Activated CD8-positive, alpha-beta memory T cell treated with anti-CD3 and anti-CD28 coated beads for 36 hours (primary cell): ENCODE results near the gene PKM. TPM values are rescaled to one million over a fixed set of nuclear protein-coding genes. Genes with fewer than 3 reads are reported as not detected.

Source experiments
- CTCF ChIA-PET: fragments of 350-600 bp; sonication (Branson Sonifier 250); formaldehyde crosslinking; loops from one replicate; lab custom pipeline; 2021; ENCODE audit warnings: antibody characterized with exemption; lab: Charles Lee
- POLR2A ChIA-PET: fragments of 350-600 bp; sonication (Branson Sonifier 250); formaldehyde crosslinking; loops from one replicate; lab custom pipeline; 2021; ENCODE audit warnings: antibody characterized with exemption; lab: Charles Lee
- total RNA-seq, 2 experiments: library from RNA; stranded (reverse); gene quantifications; one replicate each; pipeline ENCODE4 v1.2.3, GENCODE V29; 2021

The PKM gene
- total RNA-seq, 2 experiments from 2014 or later, result 2,552 to 2,669 TPM

DNA sequence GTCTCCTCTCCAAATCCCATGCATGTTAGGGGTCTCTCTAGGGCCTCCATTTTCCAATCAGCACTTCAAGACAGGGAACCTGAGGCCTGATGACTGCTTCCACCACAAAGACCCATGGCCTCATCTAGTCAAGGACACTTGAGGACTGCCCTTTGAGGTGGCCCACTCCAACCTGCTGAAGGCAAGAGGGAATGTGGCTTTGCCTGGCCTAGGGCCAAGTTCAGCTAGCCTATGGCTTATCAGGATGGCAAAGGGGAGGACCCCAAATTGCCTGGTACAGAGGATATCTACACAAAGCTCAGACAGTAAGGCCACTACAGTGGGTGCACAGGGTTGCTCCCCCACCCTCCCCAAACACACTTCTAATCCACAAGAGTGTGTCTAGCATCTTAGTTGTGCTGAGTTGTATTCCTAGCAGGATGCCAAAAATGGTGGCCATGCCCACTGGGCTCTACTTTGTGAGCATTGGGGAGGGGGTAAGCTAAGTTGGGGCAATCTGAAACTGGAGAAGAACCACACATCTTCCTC lies 23.4 kb downstream of the PKM start:
- ChIA-PET CTCF (interaction anchor here (0.7 to 1.0 kb wide), 2 partner anchors 9 to 20 kb away, joined by 3 read pairs; no protein-coding TSS in a partner anchor), POLR2A (interaction anchor here (0.8 to 1.4 kb wide), 2 partner anchors 9 to 19 kb away, joined by 3 to 6 read pairs; no protein-coding TSS in a partner anchor)

DNA sequence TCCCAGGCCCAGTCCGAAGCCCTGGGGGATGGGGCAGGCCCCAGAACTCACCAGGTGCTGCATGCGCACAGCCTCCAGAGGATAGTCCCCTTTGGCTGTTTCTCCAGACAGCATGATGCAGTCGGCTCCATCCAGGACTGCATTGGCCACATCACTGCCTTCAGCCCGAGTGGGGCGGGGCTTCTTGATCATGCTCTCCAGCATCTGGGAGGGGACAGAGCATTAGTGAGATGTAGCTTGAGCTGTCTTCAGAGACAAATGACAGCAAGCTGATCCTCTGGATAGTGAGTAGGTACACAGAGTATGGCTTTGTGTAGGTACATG lies 24.4 kb downstream of the PKM start:
- ChIA-PET CTCF (interaction anchor here (1.1 kb wide), 1 partner anchor 20 kb away, joined by 3 read pairs; no protein-coding TSS in a partner anchor), POLR2A (interaction anchor here (0.8 to 1.1 kb wide), 3 partner anchors 12 to 20 kb away, joined by 3 to 4 read pairs (median 4); no protein-coding TSS in a partner anchor)

GRCh38 chr15:72205896-72206676 lies 24.9 kb downstream of the PKM start:
- CTCF ChIA-PET, result interaction anchor here (1.1 to 1.3 kb wide), 2 partner anchors 10 to 21 kb away, joined by 3 to 5 read pairs; no protein-coding TSS in a partner anchor
- POLR2A ChIA-PET, result interaction anchor here (0.8 to 1.1 kb wide), 5 partner anchors 13 to 21 kb away, joined by 3 to 4 read pairs (median 3); no protein-coding TSS in a partner anchor

- ChIA-PET CTCF (interaction anchor here (1.3 kb wide), 1 partner anchor 11 kb away, joined by 5 read pairs; no protein-coding TSS in a partner anchor), POLR2A (interaction anchor here (0.7 to 1.1 kb wide), 4 partner anchors 15 to 109 kb away, joined by 3 to 5 read pairs (median 3); no protein-coding TSS in a partner anchor)
Observed at GRCh38 chr15:72205273-72205672, 25.7 kb downstream of the PKM start.

DNA sequence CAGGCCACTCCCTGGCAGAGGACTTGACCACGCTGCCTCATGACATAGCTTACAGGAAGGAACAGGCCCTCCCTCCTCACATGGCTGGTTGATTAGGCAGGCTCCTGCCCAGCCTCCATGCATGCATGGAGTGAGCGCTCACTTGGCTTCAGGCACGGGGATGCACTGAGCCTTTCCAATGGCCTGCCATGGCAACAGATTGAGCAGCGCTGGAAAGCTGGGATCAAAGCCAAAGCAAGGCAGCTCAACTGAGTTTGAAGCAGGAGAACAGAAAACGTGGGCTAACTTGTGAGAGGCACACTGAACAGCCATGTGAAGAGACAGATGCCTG lies 27.5 kb downstream of the PKM start:
- CTCF ChIA-PET, result no interaction called here
- POLR2A ChIA-PET, result interaction anchor here (0.7 to 1.2 kb wide), 2 partner anchors 24 to 27 kb away, joined by 3 to 4 read pairs; partner anchors contain the start of gene PKM

DNA sequence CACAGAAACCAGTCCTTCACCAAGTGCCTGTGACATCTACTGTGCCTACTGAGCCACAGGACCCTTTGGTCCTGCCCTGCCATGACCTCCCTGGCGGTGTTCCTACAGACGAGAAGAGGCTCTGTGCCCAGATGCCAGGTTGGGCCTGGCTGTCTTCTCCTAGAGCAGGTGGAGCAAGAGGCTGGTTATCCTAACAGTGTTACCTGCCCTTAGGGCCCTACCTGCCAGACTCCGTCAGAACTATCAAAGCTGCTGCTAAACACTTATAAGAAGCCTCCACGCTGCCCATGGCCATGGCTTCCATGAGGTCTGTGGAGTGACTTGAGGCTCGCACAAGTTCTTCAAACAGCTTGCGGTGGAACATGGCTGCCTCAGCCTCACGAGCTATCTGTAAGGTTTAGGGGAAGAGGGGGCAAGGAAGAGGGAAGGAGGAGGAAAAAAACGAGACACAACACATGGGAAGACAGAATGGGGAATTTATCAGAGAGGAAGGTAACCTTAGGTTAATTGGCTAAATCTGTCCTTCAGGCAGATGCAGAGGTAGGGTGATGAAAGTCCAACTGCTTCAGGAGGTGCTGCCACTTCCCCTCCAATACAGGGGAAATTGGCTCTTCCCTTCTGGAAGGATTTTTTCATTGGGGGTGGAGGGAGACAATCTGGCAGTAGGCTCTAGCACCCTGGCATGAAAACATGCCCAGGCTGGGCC lies 28.0 kb downstream of the PKM start:
- ChIA-PET POLR2A (interaction anchor here (0.7 to 1.2 kb wide), 2 partner anchors 24 to 28 kb away, joined by 3 to 4 read pairs; partner anchors contain the start of gene PKM), CTCF (interaction anchor here (0.9 kb wide), 1 partner anchor 18 kb away, joined by 3 read pairs; no protein-coding TSS in a partner anchor)

GRCh38 chr15:72202302-72202701 lies 28.7 kb downstream of the PKM start:
- CTCF ChIA-PET, result interaction anchor here (0.9 kb wide), 1 partner anchor 19 kb away, joined by 3 read pairs; no protein-coding TSS in a partner anchor
- POLR2A ChIA-PET, result interaction anchor here (1.2 kb wide), 1 partner anchor 29 kb away, joined by 4 read pairs; the partner anchor contains the start of gene PKM

GRCh38 chr15:72201391-72201921 lies 29.5 kb downstream of the PKM start:
- ChIA-PET CTCF (interaction anchor here (0.5 to 2.7 kb wide), 4 partner anchors 9 to 26 kb away, joined by 3 to 8 read pairs (median 4); no protein-coding TSS in a partner anchor), POLR2A (no interaction called here)

DNA sequence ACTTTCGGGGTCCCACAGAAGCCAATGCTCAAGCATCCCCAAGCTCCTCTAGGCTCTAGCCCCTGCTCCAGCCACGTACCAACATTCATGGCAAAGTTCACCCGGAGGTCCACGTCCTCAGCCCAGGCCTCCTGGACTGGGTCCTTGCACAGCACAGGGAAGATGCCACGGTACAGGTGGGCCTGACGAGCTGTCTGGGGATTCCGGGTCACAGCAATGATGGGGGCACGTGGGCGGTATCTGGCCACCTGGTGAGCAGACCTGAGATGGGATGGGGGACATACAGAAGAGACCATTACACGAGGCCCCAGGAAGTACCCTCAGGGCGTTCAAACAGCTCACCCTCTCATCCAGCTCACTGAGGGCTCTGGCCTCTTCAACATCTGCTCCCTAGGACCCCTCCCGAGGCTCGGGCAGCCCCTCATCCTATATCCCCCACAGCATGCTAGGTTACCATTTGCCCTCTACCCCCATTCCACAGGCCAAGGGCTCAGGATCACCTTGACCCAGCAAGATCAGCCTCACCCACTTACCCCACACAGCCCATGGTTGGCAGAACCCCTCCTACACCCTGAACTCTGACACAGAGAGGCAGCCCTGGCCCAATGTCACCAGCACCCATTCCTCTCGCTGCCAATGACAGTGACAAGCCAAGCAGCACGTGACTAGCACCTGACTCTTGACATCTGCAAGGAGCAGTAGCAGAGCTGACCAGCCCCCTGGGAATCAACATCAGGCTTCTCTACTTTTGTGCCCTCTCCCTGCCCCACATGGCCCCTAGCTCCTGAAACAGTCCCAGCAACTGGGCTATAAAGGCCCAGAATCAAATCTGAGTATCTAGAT lies 30.4 kb downstream of the PKM start:
- ChIA-PET POLR2A (interaction anchor here (0.8 kb wide), 1 partner anchor 63 kb away, joined by 3 read pairs; no protein-coding TSS in a partner anchor), CTCF (interaction anchor here (0.7 to 2.7 kb wide), 6 partner anchors 10 to 74 kb away, joined by 3 to 8 read pairs (median 4); no protein-coding TSS in a partner anchor)

- ChIA-PET POLR2A (interaction anchor here (0.7 to 0.8 kb wide), 2 partner anchors 64 to 431 kb away, joined by 3 read pairs; no protein-coding TSS in a partner anchor), CTCF (interaction anchor here (0.8 to 2.7 kb wide), 7 partner anchors 9 to 75 kb away, joined by 3 to 8 read pairs (median 4); no protein-coding TSS in a partner anchor)
Observed at GRCh38 chr15:72199721-72200212, 31.2 kb downstream of the PKM start.

GRCh38 chr15:72199205-72199515 lies 31.8 kb downstream of the PKM start:
- ChIA-PET CTCF (interaction anchor here (0.7 to 2.7 kb wide), 5 partner anchors 9 to 38 kb away, joined by 3 to 8 read pairs (median 3); no protein-coding TSS in a partner anchor), POLR2A (interaction anchor here (1.5 kb wide), 1 partner anchor 32 kb away, joined by 5 read pairs; the partner anchor contains the start of gene PKM)

- CTCF ChIA-PET, result interaction anchor here (0.7 to 2.7 kb wide), 6 partner anchors 10 to 32 kb away, joined by 3 to 8 read pairs (median 6); no protein-coding TSS in a partner anchor
Observed at GRCh38 chr15:72198356-72199204, 32.4 kb downstream of the PKM start.

GRCh38 chr15:72197460-72198355 lies 33.3 kb downstream of the PKM start, which contains the start of gene GRAMD2A:
Gene GRAMD2A (minus strand): TSS chr15:72197787.
- ChIA-PET POLR2A (interaction anchor here (0.5 to 1.5 kb wide), 6 partner anchors 22 to 1702 kb away, joined by 3 to 5 read pairs (median 3); partner anchors contain the start of gene PKM), CTCF (interaction anchor here (1.0 to 1.9 kb wide), 2 partner anchors 14 to 29 kb away, joined by 4 to 8 read pairs; no protein-coding TSS in a partner anchor)

More at GRCh38 chr15:72198356-72199204, 32.4 kb downstream of the PKM start:
- POLR2A ChIA-PET, result interaction anchor here (0.5 to 1.5 kb wide), 4 partner anchors 31 to 1703 kb away, joined by 3 to 5 read pairs (median 3); partner anchors contain the start of gene PKM

GRCh38 chr15:72197041-72197459 lies 33.9 kb downstream of the PKM start:
- ChIA-PET CTCF (interaction anchor here (1.9 kb wide), 1 partner anchor 29 kb away, joined by 8 read pairs; no protein-coding TSS in a partner anchor), POLR2A (interaction anchor here (1.0 to 1.4 kb wide), 3 partner anchors 23 to 31 kb away, joined by 3 to 5 read pairs (median 3); no protein-coding TSS in a partner anchor)
